Activated CD4-positive, alpha-beta T cell treated with anti-CD3 and anti-CD28 coated beads for 36 hours (primary cell): ENCODE data around the gene INPP4B. TPM values are rescaled to one million over a fixed set of nuclear protein-coding genes. Genes with fewer than 3 reads are reported as not detected.

Source experiments
- ATAC-seq: fragments of 200-7000 bp; cut with Tn5 transposase; one replicate; pipeline ENCODE4 v1.10.0; 2021; ENCODE audit warnings: mild to moderate bottlenecking, moderate library complexity
- CTCF ChIA-PET: fragments of 350-600 bp; sonication (Branson Sonifier 250); formaldehyde crosslinking; loops from one replicate; lab custom pipeline; 2021; ENCODE audit warnings: antibody characterized with exemption; lab: Charles Lee
- POLR2A ChIA-PET: fragments of 350-600 bp; sonication (Branson Sonifier 250); formaldehyde crosslinking; loops from one replicate; lab custom pipeline; 2021; ENCODE audit warnings: antibody characterized with exemption, inconsistent platforms; lab: Charles Lee
- DNase-seq: peaks from one replicate; pipeline ENCODE4 v3.0.0-alpha.2; 2020
- H3K27ac Mint-ChIP-seq: one replicate; pipeline ENCODE4 v1.8.0; 2021; ENCODE audit warnings: mixed read lengths
- H3K27me3 Mint-ChIP-seq: one replicate; pipeline ENCODE4 v1.8.0; 2021; ENCODE audit warnings: mixed read lengths
- H3K36me3 Mint-ChIP-seq: one replicate; pipeline ENCODE4 v1.8.0; 2021; ENCODE audit warnings: low read depth, mixed read lengths
- H3K4me1 Mint-ChIP-seq: one replicate; pipeline ENCODE4 v1.8.0; 2021; ENCODE audit warnings: mixed read lengths
- H3K4me3 Mint-ChIP-seq: one replicate; pipeline ENCODE4 v1.8.0; 2021; ENCODE audit warnings: mild to moderate bottlenecking, moderate library complexity, mixed read lengths
- H3K9me3 Mint-ChIP-seq: one replicate; pipeline ENCODE4 v1.8.0; 2021; ENCODE audit warnings: low read depth, mixed read lengths
- intact Hi-C, 2 experiments: fragments of 100-400 bp; cut with DNase I in 1 of 2; cut with micrococcal nuclease in 1 of 2; formaldehyde crosslinking; loops; one replicate each; pipeline versions ENCODE4 v1.14.2 to v1.15.1; 2022 to 2024; cut with DNase I, micrococcal nuclease
- total RNA-seq, 2 experiments: library from RNA; stranded (reverse); gene quantifications; one replicate each; pipeline ENCODE4 v1.2.3, GENCODE V29; 2021

Gene INPP4B
- total RNA-seq, 2 experiments from 2014 or later, result 66.6 to 70.7 TPM

DNA sequence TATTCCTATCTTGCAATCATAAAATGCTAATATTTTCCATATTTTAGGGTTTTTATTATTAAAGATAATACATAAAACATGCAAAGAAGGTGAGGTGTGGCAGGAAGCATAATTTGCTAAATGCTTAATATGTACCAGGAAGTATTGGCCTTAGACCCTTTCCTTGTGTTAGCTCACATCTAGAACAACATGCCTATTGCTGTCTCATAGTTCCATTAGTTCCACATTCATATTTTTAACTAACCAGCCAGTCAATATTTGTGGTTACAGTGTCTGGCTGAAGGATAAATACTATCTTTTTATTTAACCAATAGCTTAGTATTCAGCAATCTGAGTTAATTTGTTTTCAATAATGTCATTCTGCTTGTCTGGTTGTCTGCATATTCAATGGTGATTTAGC, 432.6 kb downstream of the INPP4B start:
- no peaks in the 10 kb centered on the region for H3K27me3 Mint-ChIP-seq
- CTCF ChIA-PET, result interaction anchor here (0.7 to 2.0 kb wide), 10 partner anchors 8 to 153 kb away, joined by 3 to 4 read pairs (median 3); no protein-coding TSS in a partner anchor
- peaks cover 84% of the 10 kb centered on the region for H3K4me1 Mint-ChIP-seq
- POLR2A ChIA-PET, result no interaction called here
- H3K9me3 Mint-ChIP-seq, result peaks cover 5% of the 10 kb centered on the region
- no peak overlapping the region for H3K4me3 Mint-ChIP-seq
- DNase-seq (no peak), ATAC-seq (no peak)
- intact Hi-C loops, result no loop called here
- H3K27ac Mint-ChIP-seq, result no peak overlapping the region
- H3K36me3 Mint-ChIP-seq, result peaks cover 24% of the 10 kb centered on the region

GRCh38 chr4:142411993-142412392, 434.1 kb downstream of the INPP4B start:
- intact Hi-C loops, result no loop called here
- Mint-ChIP-seq H3K27ac (no peak overlapping the region), H3K36me3 (peaks cover 18% of the 10 kb centered on the region), H3K9me3 (peaks cover 5% of the 10 kb centered on the region), H3K4me1 (peaks cover 84% of the 10 kb centered on the region), H3K4me3 (no peak overlapping the region), H3K27me3 (no peaks in the 10 kb centered on the region)
- DNase-seq, result no peak
- no peak for ATAC-seq
- ChIA-PET POLR2A (no interaction called here), CTCF (no interaction called here)

DNA sequence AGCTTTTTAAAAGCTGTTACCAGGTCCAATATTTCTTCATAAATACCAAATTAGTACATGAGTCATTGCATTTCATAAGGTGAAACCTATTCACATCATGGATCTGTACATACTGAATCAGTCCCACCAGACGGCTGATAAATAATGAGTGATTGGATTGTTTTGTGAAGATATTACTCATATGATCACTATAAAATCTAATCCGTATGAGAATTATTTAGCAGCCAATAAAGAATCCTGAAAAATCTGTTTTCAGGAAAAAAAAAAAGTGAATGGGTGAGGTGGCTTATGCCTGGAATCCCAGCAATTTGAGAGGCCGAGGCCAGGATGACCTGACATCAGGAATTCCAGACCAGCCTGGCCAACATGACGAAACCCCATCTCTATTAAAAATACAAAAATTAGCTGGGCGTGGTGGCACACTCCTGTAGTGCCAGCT, 438.1 kb downstream of the INPP4B start:
- peak overlapping the region; percentile 5 for H3K4me3 Mint-ChIP-seq
- peak overlapping the region; percentile 92 for H3K27ac Mint-ChIP-seq
- ATAC-seq (peak; percentile 3), DNase-seq (no peak)
- POLR2A ChIA-PET, result interaction anchor here (0.7 to 6.1 kb wide), 5 partner anchors 9 to 444 kb away, joined by 3 to 79 read pairs (median 6); no protein-coding TSS in a partner anchor
- H3K9me3 Mint-ChIP-seq, result no peaks in the 10 kb centered on the region
- H3K27me3 Mint-ChIP-seq, result no peaks in the 10 kb centered on the region
- peaks cover 9% of the 10 kb centered on the region for H3K36me3 Mint-ChIP-seq
- intact Hi-C loops, result loop anchor here in 1 of 2 experiments (5.0 to 10.0 kb wide), 5 partner anchors 136 to 1104 kb away; partner anchors contain the start of genes SMARCA5 and USP38
- CTCF ChIA-PET, result interaction anchor here (0.6 to 4.2 kb wide), 11 partner anchors 9 to 417 kb away, joined by 3 to 39 read pairs (median 4); no protein-coding TSS in a partner anchor
- H3K4me1 Mint-ChIP-seq, result peaks cover 66% of the 10 kb centered on the region

DNA sequence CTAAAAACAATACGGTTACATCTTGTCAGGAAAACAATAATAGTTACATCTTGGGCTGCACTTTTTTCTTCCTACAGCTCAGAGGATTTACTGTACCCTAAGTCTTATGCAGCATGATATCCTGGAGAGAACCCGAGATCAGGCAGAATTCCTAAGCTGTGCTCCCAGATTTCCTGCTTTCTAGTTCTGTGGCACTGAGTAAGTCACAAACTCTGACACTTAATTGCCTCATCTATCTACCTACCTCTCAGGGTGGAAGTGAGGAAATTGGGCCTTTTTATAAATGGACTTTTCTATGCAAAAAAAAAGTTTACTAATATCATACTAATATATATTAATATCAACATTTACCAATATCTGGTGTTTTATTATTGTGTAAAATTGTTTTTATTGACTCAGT, 438.5 kb downstream of the INPP4B start:
- DNase-seq, result no peak
- no peaks in the 10 kb centered on the region for H3K9me3 Mint-ChIP-seq
- H3K36me3 Mint-ChIP-seq, result peaks cover 13% of the 10 kb centered on the region
- no peak for ATAC-seq
- H3K4me1 Mint-ChIP-seq, result peaks cover 62% of the 10 kb centered on the region
- H3K27ac Mint-ChIP-seq, result peak overlapping the region; percentile 99
- H3K4me3 Mint-ChIP-seq, result peak overlapping the region; percentile 87
- ChIA-PET CTCF (interaction anchor here (0.6 to 4.2 kb wide), 20 partner anchors 9 to 432 kb away, joined by 3 to 39 read pairs (median 4); no protein-coding TSS in a partner anchor), POLR2A (interaction anchor here (0.6 to 6.1 kb wide), 15 partner anchors 9 to 444 kb away, joined by 3 to 79 read pairs (median 4); no protein-coding TSS in a partner anchor)
- intact Hi-C loops, result loop anchor here (1.0 to 10.0 kb wide), 10 partner anchors 9 to 1105 kb away; partner anchors contain the start of genes SMARCA5 (in 1 of the 2) and USP38 (in 1 of the 2)
- H3K27me3 Mint-ChIP-seq, result no peaks in the 10 kb centered on the region

GRCh38 chr4:142406917-142407501, 439.1 kb downstream of the INPP4B start:
- peak; percentile 38 for ATAC-seq
- ChIA-PET CTCF (interaction anchor here (0.6 to 4.2 kb wide), 24 partner anchors 8 to 432 kb away, joined by 3 to 39 read pairs (median 4); no protein-coding TSS in a partner anchor), POLR2A (interaction anchor here (0.6 to 6.1 kb wide), 15 partner anchors 10 to 445 kb away, joined by 3 to 79 read pairs (median 4); no protein-coding TSS in a partner anchor)
- intact Hi-C loops, result loop anchor here (1.0 to 10.0 kb wide), 10 partner anchors 9 to 1105 kb away; partner anchors contain the start of genes SMARCA5 (in 1 of the 2) and USP38 (in 1 of the 2)
- H3K4me1 Mint-ChIP-seq, result peaks cover 57% of the 10 kb centered on the region
- H3K36me3 Mint-ChIP-seq, result peaks cover 19% of the 10 kb centered on the region
- H3K27me3 Mint-ChIP-seq, result no peaks in the 10 kb centered on the region
- H3K4me3 Mint-ChIP-seq, result peak overlapping the region; percentile 87
- H3K27ac Mint-ChIP-seq, result peak overlapping the region; percentile 99
- no peaks in the 10 kb centered on the region for H3K9me3 Mint-ChIP-seq
- DNase-seq, result peak; percentile 67

GRCh38 chr4:142406499-142406835, 439.6 kb downstream of the INPP4B start:
- peak overlapping the region; percentile 99 for H3K27ac Mint-ChIP-seq
- H3K4me3 Mint-ChIP-seq, result peak overlapping the region; percentile 87
- POLR2A ChIA-PET, result interaction anchor here (0.8 to 6.1 kb wide), 7 partner anchors 10 to 175 kb away, joined by 3 to 79 read pairs (median 5); no protein-coding TSS in a partner anchor
- H3K9me3 Mint-ChIP-seq, result no peaks in the 10 kb centered on the region
- CTCF ChIA-PET, result interaction anchor here (0.9 to 4.2 kb wide), 14 partner anchors 8 to 161 kb away, joined by 3 to 39 read pairs (median 4); no protein-coding TSS in a partner anchor
- peaks cover 24% of the 10 kb centered on the region for H3K36me3 Mint-ChIP-seq
- ATAC-seq, result no peak
- intact Hi-C loops, result loop anchor here (2.0 to 10.0 kb wide), 6 partner anchors 134 to 1106 kb away; partner anchors contain the start of genes SMARCA5 (in 1 of the 2) and USP38 (in 1 of the 2)
- peaks cover 53% of the 10 kb centered on the region for H3K4me1 Mint-ChIP-seq
- H3K27me3 Mint-ChIP-seq, result no peaks in the 10 kb centered on the region
- DNase-seq, result no peak

- ChIA-PET POLR2A (interaction anchor here (0.7 to 6.1 kb wide), 8 partner anchors 11 to 176 kb away, joined by 3 to 79 read pairs (median 4); no protein-coding TSS in a partner anchor), CTCF (interaction anchor here (0.9 to 4.2 kb wide), 14 partner anchors 8 to 440 kb away, joined by 3 to 39 read pairs (median 4); partner anchors contain the start of gene INPP4B)
- intact Hi-C loops, result loop anchor here (1.0 to 10.0 kb wide), 16 partner anchors 10 to 1106 kb away; partner anchors contain the start of genes INPP4B (in 1 of the 2), SMARCA5 (in 1 of the 2) and USP38 (in 1 of the 2)
- H3K4me3 Mint-ChIP-seq, result peak overlapping the region; percentile 87
- peaks cover 50% of the 10 kb centered on the region for H3K4me1 Mint-ChIP-seq
- DNase-seq (peak; percentile 36), ATAC-seq (peak; percentile 9)
- H3K9me3 Mint-ChIP-seq, result no peaks in the 10 kb centered on the region
- H3K36me3 Mint-ChIP-seq, result peaks cover 27% of the 10 kb centered on the region
- H3K27me3 Mint-ChIP-seq, result no peaks in the 10 kb centered on the region
- peak overlapping the region; percentile 99 for H3K27ac Mint-ChIP-seq
These were observed 440.2 kb downstream of the INPP4B start for GRCh38 chr4:142405695-142406498.

DNA sequence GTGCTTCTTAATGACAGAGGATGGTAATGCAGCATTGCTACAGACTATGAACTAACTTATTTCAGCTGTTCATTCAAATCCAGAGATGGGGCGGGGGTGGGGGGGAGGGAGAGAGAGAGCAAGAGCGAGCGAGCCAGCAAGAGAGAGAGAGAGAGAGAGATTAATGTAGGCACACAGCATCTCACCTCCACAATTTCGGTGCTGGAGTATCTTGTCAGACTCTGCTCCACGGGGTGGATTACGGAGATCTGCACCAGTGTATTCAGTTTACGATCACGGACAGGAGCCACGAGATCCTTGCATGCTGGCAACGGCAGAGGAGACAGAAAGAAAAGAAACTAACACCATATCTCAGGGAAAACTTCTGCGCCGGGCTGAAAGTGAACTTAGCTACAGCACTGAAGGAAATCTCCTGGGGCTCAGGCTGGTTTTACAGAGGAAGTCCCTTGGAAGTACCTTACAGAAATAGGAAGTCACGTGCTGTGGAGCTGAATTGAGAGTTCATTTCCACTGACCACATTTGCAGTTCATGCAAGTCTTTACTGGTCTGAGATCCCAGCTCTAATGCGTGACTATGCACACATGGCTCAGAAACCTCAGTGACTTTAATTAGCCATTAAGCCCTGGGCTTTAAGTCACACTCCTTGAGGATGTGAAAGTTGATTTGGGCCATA, 440.9 kb downstream of the INPP4B start:
- Mint-ChIP-seq H3K36me3 (peaks cover 33% of the 10 kb centered on the region), H3K27me3 (no peaks in the 10 kb centered on the region), H3K4me1 (peaks cover 51% of the 10 kb centered on the region), H3K4me3 (peak overlapping the region; percentile 87), H3K9me3 (no peaks in the 10 kb centered on the region), H3K27ac (peak overlapping the region; percentile 99)
- POLR2A ChIA-PET, result interaction anchor here (0.7 to 6.1 kb wide), 5 partner anchors 11 to 162 kb away, joined by 3 to 79 read pairs (median 3); no protein-coding TSS in a partner anchor
- ATAC-seq (peak; percentile 50), DNase-seq (peak; percentile 78)
- CTCF ChIA-PET, result interaction anchor here (0.9 to 4.2 kb wide), 6 partner anchors 9 to 440 kb away, joined by 3 to 39 read pairs (median 4); partner anchors contain the start of gene INPP4B
- intact Hi-C loops, result loop anchor here (1.0 to 10.0 kb wide), 15 partner anchors 9 to 1107 kb away; partner anchors contain the start of genes INPP4B (in 1 of the 2), SMARCA5 (in 1 of the 2) and USP38 (in 1 of the 2)

GRCh38 chr4:142404191-142404611, 441.9 kb downstream of the INPP4B start:
- H3K36me3 Mint-ChIP-seq, result peaks cover 35% of the 10 kb centered on the region
- DNase-seq, result peak; percentile 83
- intact Hi-C loops, result loop anchor here (2.0 to 10.0 kb wide), 9 partner anchors 49 to 781 kb away; partner anchors contain the start of genes INPP4B (in 1 of the 2) and USP38 (in 1 of the 2)
- no peaks in the 10 kb centered on the region for H3K27me3 Mint-ChIP-seq
- no peaks in the 10 kb centered on the region for H3K9me3 Mint-ChIP-seq
- ChIA-PET POLR2A (interaction anchor here (0.6 to 6.1 kb wide), 4 partner anchors 12 to 176 kb away, joined by 3 to 79 read pairs (median 6); no protein-coding TSS in a partner anchor), CTCF (interaction anchor here (1.0 kb wide), 1 partner anchor 46 kb away, joined by 3 read pairs; no protein-coding TSS in a partner anchor)
- peaks cover 50% of the 10 kb centered on the region for H3K4me1 Mint-ChIP-seq
- H3K27ac Mint-ChIP-seq, result peak overlapping the region; percentile 99
- ATAC-seq, result peak; percentile 5
- H3K4me3 Mint-ChIP-seq, result peak overlapping the region; percentile 87
